Measurements from ENCODE around the gene LTBP4.
A peak's percentile ranks its signal among the peaks of the same experiment; 100 is the strongest.
"Not testable (repeated sequence)": the region's sequence is repeated elsewhere in the genome, so short reads cannot be mapped to it uniquely, and the experiment has no call there.

The LTBP4 gene

GRCh38 chr19:40576585-40577451 is 24.4 kb upstream of the LTBP4 start, which contains the start of gene SHKBP1:
Gene SHKBP1, plus strand, starts transcription at chr19:40576873. Its CDS starts 27 bp downstream, at chr19:40576900.
- peak; percentile 83 to 91 for DNase-seq (ENCODE audit: low read depth in 2 of 2)

DNA sequence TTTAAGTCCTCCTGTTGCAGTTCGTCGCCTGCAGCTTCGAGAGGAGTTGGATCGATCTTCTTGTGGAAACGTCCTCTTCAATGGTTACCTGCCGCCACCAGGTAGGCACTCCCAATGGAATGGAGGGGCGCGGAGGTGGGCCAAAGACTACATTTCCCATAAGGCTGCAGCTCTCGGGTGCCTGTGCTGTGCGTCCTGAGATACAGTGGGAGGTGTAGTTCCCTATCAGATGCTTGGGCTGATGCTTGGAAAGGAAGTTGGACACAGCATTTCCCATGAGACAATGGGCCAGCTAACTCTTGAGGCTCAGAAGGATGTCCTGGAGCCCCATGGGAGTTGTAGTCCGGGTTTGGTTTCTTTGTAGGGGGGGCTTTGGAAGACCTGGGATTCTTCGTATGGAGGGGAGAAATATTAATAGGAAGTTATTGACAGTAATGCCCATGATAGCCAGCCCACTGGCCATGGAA is 22.7 kb upstream of the LTBP4 start:
- no peak for DNase-seq (ENCODE audit: low read depth in 2 of 2)

DNA sequence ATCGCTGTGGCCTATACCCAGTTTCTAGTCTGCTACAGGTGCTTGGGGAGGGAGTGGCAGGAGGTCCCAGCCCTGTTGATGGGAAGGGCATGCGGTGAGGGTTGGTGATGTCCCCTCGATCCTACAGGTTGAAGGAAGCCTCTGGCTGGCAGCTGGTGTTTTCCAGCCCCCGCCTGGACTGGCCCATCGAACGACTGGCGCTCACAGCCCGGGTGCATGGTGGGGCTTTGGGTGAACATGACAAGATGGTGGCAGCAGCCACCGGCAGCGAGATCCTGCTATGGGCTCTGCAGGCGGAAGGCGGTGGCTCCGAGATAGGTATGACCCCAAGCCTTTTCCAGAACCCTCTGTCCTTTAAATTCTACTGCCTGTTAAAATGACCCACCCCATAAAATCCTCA is 20.6 kb upstream of the LTBP4 start:
- no peak for DNase-seq (ENCODE audit: low read depth in 2 of 2)

GRCh38 chr19:40581531-40581930 is 19.6 kb upstream of the LTBP4 start:
- DNase-seq (ENCODE audit: low read depth in 2 of 2) = no peak

DNA sequence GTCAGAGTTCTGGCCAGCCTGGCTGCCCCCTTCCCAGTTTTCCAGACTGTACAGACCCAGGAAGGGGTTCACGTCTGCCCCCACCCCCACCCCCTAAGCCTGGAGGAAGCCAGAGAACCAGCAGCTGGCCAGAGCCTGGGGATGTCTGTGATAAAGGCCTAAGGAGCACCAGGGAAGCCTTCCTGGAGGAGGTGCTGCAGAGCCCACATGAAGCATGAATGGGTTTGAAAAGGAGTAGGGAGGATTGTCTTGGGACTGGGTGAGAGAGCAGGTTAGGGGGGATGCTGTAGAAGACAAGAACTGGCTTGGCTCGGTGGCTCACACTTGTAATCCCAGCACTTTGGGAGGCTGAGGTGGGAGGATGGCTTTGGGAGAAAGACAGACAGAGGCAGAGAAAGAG is 18.7 kb upstream of the LTBP4 start:
- no peak for DNase-seq (ENCODE audit: low read depth in 2 of 2)

DNA sequence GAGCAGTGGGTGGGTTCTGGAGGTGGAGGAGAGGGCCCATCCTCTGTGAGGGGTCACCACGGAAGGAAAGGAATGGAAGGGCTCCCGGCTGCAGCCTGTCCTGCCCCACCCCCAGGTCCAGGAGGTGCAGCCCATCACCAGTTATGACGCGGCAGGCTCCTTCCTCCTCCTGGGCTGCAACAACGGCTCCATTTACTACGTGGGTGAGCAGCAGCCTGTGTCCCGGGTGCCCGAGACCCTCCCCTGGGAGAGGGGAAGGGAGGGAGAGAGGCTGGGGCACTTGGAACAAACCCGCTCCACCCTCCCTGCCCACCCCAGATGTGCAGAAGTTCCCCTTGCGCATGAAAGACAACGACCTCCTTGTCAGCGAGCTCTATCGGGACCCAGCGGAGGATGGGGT is 17.9 kb upstream of the LTBP4 start:
- DNase-seq (ENCODE audit: low read depth in 2 of 2) = no peak

DNA sequence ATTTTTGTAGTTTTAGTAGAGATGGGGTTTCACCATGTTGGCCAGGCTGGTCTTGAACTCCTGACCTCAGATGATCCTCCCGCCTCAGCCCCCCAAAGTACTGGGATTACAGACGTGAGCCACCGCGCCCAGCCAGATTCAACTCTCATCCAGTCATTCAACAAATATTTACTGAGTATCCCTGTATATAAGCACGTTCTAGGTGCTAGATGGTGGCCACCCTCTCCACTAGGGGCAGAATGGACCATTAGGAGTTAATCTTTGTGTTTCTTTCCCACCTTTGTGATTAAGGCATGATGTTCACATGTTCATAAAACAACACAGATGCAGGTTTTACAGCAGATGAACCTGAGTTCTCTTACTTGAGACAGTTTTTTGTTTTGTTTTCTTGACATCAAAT is 17.2 kb upstream of the LTBP4 start:
- DNase-seq (ENCODE audit: low read depth in 2 of 2) = no peak

- DNase-seq (ENCODE audit: low read depth in 2 of 2) = no peak
These were observed 15.8 kb upstream of the LTBP4 start for GRCh38 chr19:40585241-40585981.

GRCh38 chr19:40585982-40586422 is 15.2 kb upstream of the LTBP4 start:
- DNase-seq (ENCODE audit: low read depth in 2 of 2) = no peak

DNA sequence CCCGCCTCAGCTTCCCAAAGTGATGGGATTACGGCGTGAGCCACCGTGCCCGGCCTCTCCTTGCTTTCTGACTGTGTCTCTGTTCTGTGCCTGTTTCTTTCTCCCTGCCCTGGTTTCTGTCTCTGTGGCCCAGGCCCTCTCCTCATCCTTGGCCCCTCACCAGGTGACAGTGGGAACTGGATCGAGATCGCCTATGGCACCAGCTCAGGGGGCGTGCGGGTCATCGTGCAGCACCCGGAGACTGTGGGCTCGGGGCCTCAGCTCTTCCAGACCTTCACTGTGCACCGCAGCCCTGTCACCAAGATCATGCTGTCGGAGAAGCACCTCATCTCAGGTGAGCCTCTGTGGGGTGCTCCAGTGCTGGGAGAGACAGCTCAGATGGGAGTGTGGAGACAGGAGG is 14.6 kb upstream of the LTBP4 start:
- DNase-seq (ENCODE audit: low read depth in 2 of 2) = no peak

GRCh38 chr19:40588110-40588854 is 12.9 kb upstream of the LTBP4 start:
- no peak for DNase-seq (ENCODE audit: low read depth in 2 of 2)

GRCh38 chr19:40588926-40589569 is 12.1 kb upstream of the LTBP4 start:
- DNase-seq (ENCODE audit: low read depth in 2 of 2) = no peak

DNA sequence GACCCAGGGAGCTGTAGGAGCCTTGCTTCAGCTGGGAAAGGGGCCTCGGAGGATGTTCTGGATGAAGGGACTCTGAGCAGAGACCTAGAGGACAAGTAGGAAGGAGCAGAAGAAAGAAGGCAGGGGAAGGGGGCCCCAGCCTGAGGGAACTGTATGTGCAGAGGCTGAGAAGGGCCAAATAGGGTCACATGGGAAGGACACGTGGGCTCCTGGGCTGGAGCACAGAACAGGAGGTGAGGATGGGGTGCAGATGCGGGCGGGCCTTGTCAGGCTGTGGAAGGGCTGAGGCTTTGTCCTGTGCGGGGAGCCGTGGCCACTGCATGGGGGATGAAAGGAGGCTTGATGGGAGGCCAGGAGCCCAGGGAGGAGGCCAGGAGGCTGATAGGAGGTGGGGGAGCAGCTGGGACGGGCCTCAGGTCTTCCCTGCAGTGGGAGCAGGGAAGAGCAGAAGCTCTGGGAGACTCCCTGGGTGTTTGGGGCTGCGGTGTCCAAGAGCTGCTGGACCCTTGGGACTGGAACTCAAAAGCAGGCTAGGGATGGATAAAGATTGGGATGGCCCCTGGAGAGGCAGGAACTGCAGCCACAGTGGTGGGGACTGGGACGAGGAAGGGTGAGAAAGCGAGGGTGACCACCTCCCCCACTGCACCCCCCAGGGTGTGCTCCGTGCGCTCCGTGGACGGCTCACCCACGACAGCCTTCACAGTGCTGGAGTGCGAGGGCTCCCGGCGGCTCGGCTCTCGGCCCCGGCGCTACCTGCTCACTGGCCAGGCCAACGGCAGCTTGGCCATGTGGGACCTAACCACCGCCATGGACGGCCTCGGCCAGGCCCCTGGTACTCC is 11.4 kb upstream of the LTBP4 start:
- DNase-seq (ENCODE audit: low read depth in 2 of 2) = no peak

GRCh38 chr19:40590464-40591265 is 10.5 kb upstream of the LTBP4 start:
- no peak for DNase-seq (ENCODE audit: low read depth in 2 of 2)

GRCh38 chr19:40591724-40592123 is 9.4 kb upstream of the LTBP4 start:
- DNase-seq (ENCODE audit: low read depth in 2 of 2) = not testable (repeated sequence)

DNA sequence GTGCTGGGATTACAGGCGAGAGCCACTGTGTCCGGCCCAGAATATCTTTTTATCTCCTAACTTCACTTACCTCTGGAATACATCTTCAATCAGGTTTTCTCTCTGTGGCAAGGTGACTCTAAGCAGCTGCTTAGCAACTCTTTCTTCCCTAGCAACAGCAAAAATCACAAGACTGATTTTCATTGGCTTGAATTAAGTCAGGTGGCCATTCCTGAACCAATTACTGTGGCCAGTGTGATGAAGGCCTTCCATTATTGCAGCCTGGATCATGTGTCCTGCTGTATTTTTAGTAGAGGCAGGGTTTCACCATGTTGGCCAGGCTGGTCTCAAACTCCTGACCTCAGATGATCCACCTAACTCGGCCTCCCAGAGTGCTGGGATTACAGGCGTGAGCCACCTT is 9.0 kb upstream of the LTBP4 start:
- DNase-seq (ENCODE audit: low read depth in 2 of 2) = no peak

- DNase-seq (ENCODE audit: low read depth in 2 of 2) = no peak
These were observed 6.9 kb upstream of the LTBP4 start for GRCh38 chr19:40594255-40594654.

GRCh38 chr19:40594657-40595091 is 6.5 kb upstream of the LTBP4 start:
- DNase-seq (ENCODE audit: low read depth in 2 of 2) = no peak

DNA sequence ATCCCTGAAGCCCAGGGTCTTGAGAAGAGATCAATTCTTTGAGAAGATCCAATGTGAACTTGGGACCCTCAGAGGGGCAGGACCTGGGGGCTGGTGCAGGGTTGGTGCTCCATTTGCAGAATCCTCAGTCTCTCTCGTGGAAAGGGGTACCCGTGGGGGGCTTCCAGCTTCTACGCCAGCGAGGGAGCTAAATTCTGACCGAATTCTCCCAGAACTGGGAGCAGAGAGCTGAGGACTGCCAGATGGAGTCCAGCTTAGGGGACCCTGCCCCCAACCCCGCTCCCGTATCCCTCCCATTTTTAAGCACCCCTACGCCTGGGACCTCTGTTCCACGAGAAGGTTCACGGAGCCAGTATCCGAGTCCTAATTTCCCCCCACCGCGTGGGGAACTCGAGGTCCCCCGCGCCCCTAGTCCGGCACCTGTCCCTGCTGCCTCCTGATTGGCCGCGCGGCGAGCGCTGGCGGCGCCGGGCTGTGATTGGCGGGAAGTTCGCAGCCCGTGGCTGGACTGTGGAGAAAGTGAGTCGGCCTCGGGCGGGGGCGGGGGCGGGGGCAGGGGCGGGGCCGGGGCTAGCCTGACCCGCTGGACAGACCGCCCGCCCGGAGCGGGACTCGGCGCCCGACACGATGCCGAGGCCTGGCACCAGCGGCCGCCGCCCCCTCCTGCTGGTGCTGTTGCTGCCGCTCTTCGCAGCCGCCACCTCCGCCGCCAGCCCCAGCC is 4.4 kb upstream of the LTBP4 start:
- no peak for DNase-seq (ENCODE audit: low read depth in 2 of 2)
